ENCODE data around the gene COG8.

DNA sequence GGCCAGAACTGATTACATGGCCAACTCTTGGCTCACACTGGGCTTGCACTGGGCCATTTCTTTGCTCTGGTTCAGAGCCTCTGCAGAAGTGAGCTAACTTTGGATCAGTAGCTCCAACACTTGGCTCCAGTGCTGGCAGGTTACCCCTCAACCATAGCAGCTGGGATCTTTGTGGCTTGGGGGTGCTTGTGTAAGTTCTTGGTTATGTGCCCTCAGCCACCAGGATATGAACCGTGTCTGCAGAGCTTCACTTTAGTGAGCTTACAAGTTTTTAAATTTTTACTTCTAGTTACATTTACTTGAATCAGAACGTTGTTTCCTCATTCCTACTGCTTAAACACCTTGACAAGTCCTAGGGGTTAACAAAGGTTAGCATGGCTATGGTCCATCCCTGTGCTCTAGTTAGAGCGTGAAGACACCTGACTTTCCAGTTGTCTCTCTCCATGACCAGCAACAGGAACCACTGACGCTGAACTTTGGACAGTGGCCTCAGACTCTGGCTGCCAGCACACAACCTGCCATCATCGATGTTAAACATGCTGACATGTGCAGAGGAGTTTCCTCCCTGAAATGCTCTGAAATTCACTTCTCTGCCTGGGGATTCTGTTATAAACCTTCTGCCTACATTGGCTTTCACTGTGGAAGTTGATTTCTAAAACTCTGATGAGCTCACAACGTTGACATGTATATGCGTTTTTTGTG is 13.0 kb downstream of the COG8 start:
- TF ChIP-seq POLR2A (IDR thresholded peaks at IDR 0.05), result no peak
- TF ChIP-seq, protein P1, sequence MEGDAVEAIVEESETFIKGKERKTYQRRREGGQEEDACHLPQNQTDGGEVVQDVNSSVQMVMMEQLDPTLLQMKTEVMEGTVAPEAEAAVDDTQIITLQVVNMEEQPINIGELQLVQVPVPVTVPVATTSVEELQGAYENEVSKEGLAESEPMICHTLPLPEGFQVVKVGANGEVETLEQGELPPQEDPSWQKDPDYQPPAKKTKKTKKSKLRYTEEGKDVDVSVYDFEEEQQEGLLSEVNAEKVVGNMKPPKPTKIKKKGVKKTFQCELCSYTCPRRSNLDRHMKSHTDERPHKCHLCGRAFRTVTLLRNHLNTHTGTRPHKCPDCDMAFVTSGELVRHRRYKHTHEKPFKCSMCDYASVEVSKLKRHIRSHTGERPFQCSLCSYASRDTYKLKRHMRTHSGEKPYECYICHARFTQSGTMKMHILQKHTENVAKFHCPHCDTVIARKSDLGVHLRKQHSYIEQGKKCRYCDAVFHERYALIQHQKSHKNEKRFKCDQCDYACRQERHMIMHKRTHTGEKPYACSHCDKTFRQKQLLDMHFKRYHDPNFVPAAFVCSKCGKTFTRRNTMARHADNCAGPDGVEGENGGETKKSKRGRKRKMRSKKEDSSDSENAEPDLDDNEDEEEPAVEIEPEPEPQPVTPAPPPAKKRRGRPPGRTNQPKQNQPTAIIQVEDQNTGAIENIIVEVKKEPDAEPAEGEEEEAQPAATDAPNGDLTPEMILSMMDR (IDR thresholded peaks at IDR 0.05), result no peak
